GM03348 (cell line): ENCODE results near the gene PLAAT5.

Source experiments
- DNase-seq: peaks from one replicate; pipeline ENCODE4 v3.0.0; 2012; ENCODE audit warnings: low spot score

PLAAT5 gene

GRCh38 chr11:63512816-63513215 lies 21.8 kb upstream of the PLAAT5 start:
- no peak for DNase-seq

GRCh38 chr11:63511048-63511748 lies 20.2 kb upstream of the PLAAT5 start:
- DNase-seq: no peak

GRCh38 chr11:63510360-63511047 lies 19.5 kb upstream of the PLAAT5 start:
- DNase-seq: peak; percentile 54

GRCh38 chr11:63508745-63509144 lies 17.8 kb upstream of the PLAAT5 start:
- no peak for DNase-seq

- DNase-seq: no peak
These were observed 17.0 kb upstream of the PLAAT5 start for GRCh38 chr11:63508009-63508408.

- DNase-seq: no peak
These were observed 16.5 kb upstream of the PLAAT5 start for GRCh38 chr11:63507511-63507910.

- no peak for DNase-seq
These were observed 15.9 kb upstream of the PLAAT5 start for GRCh38 chr11:63506876-63507275.

GRCh38 chr11:63505857-63506528 lies 15.0 kb upstream of the PLAAT5 start, which contains the start of gene LGALS12:
LGALS12 (plus strand) TSS chr11:63506084; CDS start chr11:63506459, 375 bp downstream.
- no peak for DNase-seq

GRCh38 chr11:63504933-63505586 lies 14.1 kb upstream of the PLAAT5 start:
- DNase-seq: no peak

- DNase-seq: no peak
These were observed 13.1 kb upstream of the PLAAT5 start for GRCh38 chr11:63504054-63504453.

GRCh38 chr11:63503492-63503891 lies 12.5 kb upstream of the PLAAT5 start:
- no peak for DNase-seq

GRCh38 chr11:63502252-63502820 lies 11.4 kb upstream of the PLAAT5 start:
- DNase-seq: no peak

- no peak for DNase-seq
These were observed 10.3 kb upstream of the PLAAT5 start for GRCh38 chr11:63501236-63501635.

GRCh38 chr11:63499874-63500273 lies 8.9 kb upstream of the PLAAT5 start:
- no peak for DNase-seq

- no peak for DNase-seq
These were observed 4.0 kb upstream of the PLAAT5 start for GRCh38 chr11:63494975-63495374.

GRCh38 chr11:63493127-63493526 lies 2.2 kb upstream of the PLAAT5 start:
- no peak for DNase-seq

GRCh38 chr11:63492441-63492840 lies 1.5 kb upstream of the PLAAT5 start:
- DNase-seq: no peak

GRCh38 chr11:63491636-63492372 lies 837 bp upstream of the PLAAT5 start:
- DNase-seq: no peak

GRCh38 chr11:63491240-63491587 lies 247 bp upstream of the PLAAT5 start:
- no peak for DNase-seq

GRCh38 chr11:63489879-63490278 lies 1.1 kb downstream of the PLAAT5 start:
- no peak for DNase-seq

GRCh38 chr11:63488789-63489188 lies 2.2 kb downstream of the PLAAT5 start:
- no peak for DNase-seq

- DNase-seq: no peak
These were observed 5.2 kb downstream of the PLAAT5 start for GRCh38 chr11:63485777-63486176.
